PC-9 (cell line): ENCODE results near the gene EPS15. TPM values are rescaled to one million over a fixed set of nuclear protein-coding genes. Genes with fewer than 3 reads are reported as not detected.

Experiments used
- BruUV-seq: library from RNA; stranded (reverse); fragments of 400-500 nt; replicated peaks from 2 replicates; lab custom pipeline; 2021; lab: Mats Ljungman, UMichigan
- CTCF ChIA-PET: fragments of 300-600 bp; sonication (Branson Sonifier 250); formaldehyde crosslinking; loops from one replicate; lab custom pipeline; 2022; ENCODE audit warnings: antibody characterized with exemption; lab: Charles Lee
- POLR2A ChIA-PET: fragments of 300-600 bp; sonication (Branson Sonifier 250); formaldehyde crosslinking; loops from one replicate; lab custom pipeline; 2022; ENCODE audit warnings: antibody characterized with exemption; ENCODE audit not compliant: unreplicated experiment; lab: Charles Lee
- DNase-seq, 2 experiments: peaks; one replicate each; pipeline versions ENCODE4 v3.0.0 to v3.0.0-alpha.2; 2015 to 2022; ENCODE audit warnings: mixed read lengths in 1 of 2
- H2AFZ ChIP-seq: fragments of 200-600 bp; sonication (generic); 2 replicates; pipeline ENCODE4 v1.8.1; 2017; ENCODE audit warnings: antibody characterized with exemption
- H3F3A ChIP-seq: fragments of 200-600 bp; sonication (generic); 2 replicates; pipeline ENCODE4 v1.8.1; 2017; ENCODE audit warnings: antibody characterized with exemption, mild to moderate bottlenecking, low read depth; ENCODE audit not compliant: insufficient read depth
- H3K27ac ChIP-seq: fragments of 200-600 bp; sonication (generic); 2 replicates; pipeline ENCODE4 v1.6.1; 2016; ENCODE audit warnings: mixed run types
- H3K27me3 ChIP-seq: fragments of 200-600 bp; sonication (generic); 2 replicates; pipeline ENCODE4 v1.6.1; 2016; ENCODE audit warnings: low read depth, mixed run types; ENCODE audit not compliant: insufficient read depth
- H3K36me3 ChIP-seq: fragments of 200-600 bp; sonication (generic); 2 replicates; pipeline ENCODE4 v1.6.1; 2016; ENCODE audit warnings: low read depth, mixed run types
- H3K4me1 ChIP-seq: fragments of 200-600 bp; sonication (generic); replicated peaks from 2 replicates; pipeline ENCODE4 v1.6.1; 2016; ENCODE audit warnings: mixed run types; ENCODE audit not compliant: insufficient read depth
- H3K4me2 ChIP-seq: fragments of 200-600 bp; sonication (generic); 2 replicates; pipeline ENCODE4 v1.6.1; 2017; ENCODE audit warnings: mixed run types
- H3K4me3 ChIP-seq: fragments of 200-600 bp; sonication (generic); 2 replicates; pipeline ENCODE4 v1.6.1; 2016; ENCODE audit warnings: mixed run types
- H3K79me2 ChIP-seq: fragments of 200-600 bp; sonication (generic); 2 replicates; pipeline ENCODE4 v1.6.1; 2017; ENCODE audit warnings: low read depth, mixed run types
- H3K9me2 ChIP-seq: fragments of 200-600 bp; sonication (generic); 2 replicates; pipeline ENCODE4 v1.8.1; 2017; ENCODE audit warnings: mild to moderate bottlenecking; ENCODE audit not compliant: insufficient read depth
- H3K9me3 ChIP-seq: fragments of 200-600 bp; sonication (generic); 2 replicates; pipeline ENCODE4 v1.8.1; 2016; ENCODE audit warnings: low read depth; ENCODE audit not compliant: insufficient read depth
- H4K20me1 ChIP-seq: fragments of 200-600 bp; sonication (generic); 2 replicates; pipeline ENCODE4 v1.8.1; 2017; ENCODE audit not compliant: insufficient read depth
- CTCF ChIP-seq: fragments of 200-600 bp; sonication (generic); conservative IDR thresholded peaks from 2 replicates; pipeline ENCODE4 v1.6.1; 2017; ENCODE audit warnings: mixed run types, antibody characterized with exemption, mild to moderate bottlenecking, moderate library complexity
- EZH2 ChIP-seq: fragments of 200-600 bp; sonication (generic); IDR thresholded peaks from 2 replicates; pipeline ENCODE4 v1.8.0; 2017; ENCODE audit warnings: antibody characterized with exemption, low read depth
- intact Hi-C: fragments of 100-400 bp; cut with micrococcal nuclease; formaldehyde crosslinking; loops from one replicate; pipeline ENCODE4 v1.10.0; 2022; ENCODE audit not compliant: unreplicated experiment
- total RNA-seq: library from RNA; stranded (reverse); gene quantifications from 2 replicates; pipeline ENCODE4 v1.2.3, GENCODE V29; 2021

The EPS15 gene
- total RNA-seq, 1 experiment from 2014 or later, result 60.1 TPM

GRCh38 chr1:51341876-51342496, 177.1 kb downstream of the EPS15 start:
- no peaks in the 10 kb centered on the region for H3K9me3 ChIP-seq
- H2AFZ ChIP-seq, result no peak overlapping the region
- ChIA-PET POLR2A (no interaction called here), CTCF (no interaction called here)
- DNase-seq, result no peak
- H3K4me1 ChIP-seq, result peaks cover 14% of the 10 kb centered on the region; the same call in 1 of the 2 replicates
- no peak overlapping the region for H3K4me2 ChIP-seq
- TF ChIP-seq CTCF (no peak), EZH2 (no peak)
- no peaks in the 10 kb centered on the region for H3K9me2 ChIP-seq
- no peaks in the 10 kb centered on the region for H4K20me1 ChIP-seq
- no peaks in the 10 kb centered on the region for H3K36me3 ChIP-seq
- H3K4me3 ChIP-seq, result no peak overlapping the region
- no TSS peak for BruUV-seq
- no peak overlapping the region for H3K27ac ChIP-seq
- intact Hi-C loops, result no loop called here
- H3K27me3 ChIP-seq, result no peaks in the 10 kb centered on the region
- peaks cover 14% of the 10 kb centered on the region; the same call in 1 of the 2 replicates for H3F3A ChIP-seq
- no peaks in the 10 kb centered on the region for H3K79me2 ChIP-seq

GRCh38 chr1:51340380-51340779, 178.7 kb downstream of the EPS15 start:
- Histone ChIP-seq H3F3A (0 out of 2 replicates have a peak, but pooled peaks cover 4% of the 10 kb centered on the region), H3K27me3 (no peaks in the 10 kb centered on the region), H3K36me3 (no peaks in the 10 kb centered on the region), H3K9me2 (no peaks in the 10 kb centered on the region), H3K4me3 (no peak overlapping the region), H2AFZ (no peak overlapping the region), H3K79me2 (no peaks in the 10 kb centered on the region), H3K4me2 (no peak overlapping the region), H3K4me1 (no peaks in the 10 kb centered on the region), H3K9me3 (no peaks in the 10 kb centered on the region), H3K27ac (no peak overlapping the region), H4K20me1 (no peaks in the 10 kb centered on the region)
- no peak for DNase-seq
- ChIA-PET POLR2A (no interaction called here), CTCF (no interaction called here)
- no TSS peak for BruUV-seq
- TF ChIP-seq EZH2, result no peak
- no peak for TF ChIP-seq CTCF
- intact Hi-C loops, result no loop called here

GRCh38 chr1:51336711-51337110, 182.4 kb downstream of the EPS15 start:
- BruUV-seq, result no TSS peak
- Histone ChIP-seq H3K4me1 (peaks cover 12% of the 10 kb centered on the region), H3F3A (peaks cover 7% of the 10 kb centered on the region; the same call in 1 of the 2 replicates), H3K4me3 (no peak overlapping the region), H3K79me2 (no peaks in the 10 kb centered on the region), H3K9me3 (no peaks in the 10 kb centered on the region), H3K27me3 (no peaks in the 10 kb centered on the region), H3K36me3 (no peaks in the 10 kb centered on the region), H4K20me1 (no peaks in the 10 kb centered on the region), H3K27ac (no peak overlapping the region), H3K9me2 (no peaks in the 10 kb centered on the region), H3K4me2 (no peak overlapping the region), H2AFZ (no peak overlapping the region)
- DNase-seq, result no peak
- TF ChIP-seq EZH2 (no peak), CTCF (no peak)
- intact Hi-C loops, result no loop called here
- ChIA-PET POLR2A (interaction anchor here (0.6 kb wide), 1 partner anchor 214 kb away, joined by 3 read pairs; no protein-coding TSS in a partner anchor), CTCF (interaction anchor here (0.6 kb wide), 1 partner anchor 431 kb away, joined by 5 read pairs; no protein-coding TSS in a partner anchor)
